HepG2 (cell line): ENCODE data around the gene NOXO1. TPM values are rescaled to one million over a fixed set of nuclear protein-coding genes. Genes with fewer than 3 reads are reported as not detected.

Source experiments
- ATAC-seq: fragments of 200-7000 bp; cut with Tn5 transposase; 3 replicates; pipeline ENCODE4 v1.9.1; 2020; ENCODE audit warnings: mild to moderate bottlenecking, moderate library complexity
- BruUV-seq: library from RNA; stranded (reverse); fragments of 400-500 nt; replicated peaks from 2 replicates; lab custom pipeline; 2021; lab: Mats Ljungman, UMichigan
- CTCF ChIA-PET: fragments of 300-600 bp; formaldehyde crosslinking; extraction: SDS; loops from one replicate; lab custom pipeline; 2021; ENCODE audit warnings: low total read pairs, inconsistent platforms, low intra/inter-chr PET ratio; lab: Yijun Ruan, JAX
- POLR2A ChIA-PET: fragments of 350-600 bp; sonication (Branson Sonifier 250); formaldehyde crosslinking; loops from one replicate; lab custom pipeline; 2020; ENCODE audit warnings: antibody characterized with exemption, inconsistent platforms; lab: Yijun Ruan, JAX
- DNase-seq: peaks from one replicate; pipeline ENCODE4 v3.0.0-alpha.2; 2015; ENCODE audit warnings: low spot score
- FAIRE-seq: peaks from 3 replicates; lab custom pipeline; 2011; peaks lifted over from hg19 to GRCh38; lab: Jason Lieb, UNC
- H2AFZ ChIP-seq: one replicate; pipeline ENCODE4 v1.6.1; 2011; ENCODE audit warnings: low read length, inconsistent platforms
- H3K27ac ChIP-seq: fragments of 300-600 bp; 3 replicates; pipeline ENCODE4 v1.8.0; 2011; ENCODE audit warnings: mixed run types, mild to moderate bottlenecking, mixed read lengths, low read length, inconsistent platforms; ENCODE audit not compliant: insufficient read depth; ENCODE audit errors: extremely low read length
- H3K27me3 ChIP-seq, 2 experiments: fragments of 200-600 bp in 1 of 2; 2 replicates in 1 of 2; 3 replicates in 1 of 2; pipeline versions ENCODE4 v1.6.0 to v1.8.0; 2011; ENCODE audit warnings: low read length in 2 of 2, mild to moderate bottlenecking in 2 of 2, moderate library complexity in 2 of 2, inconsistent platforms in 1 of 2; ENCODE audit not compliant: insufficient read depth in 2 of 2, control insufficient read depth in 1 of 2
- H3K36me3 ChIP-seq, 2 experiments: fragments of 200-600 bp in 1 of 2; replicated peaks in 1 of 2; 2 replicates in 1 of 2; 3 replicates in 1 of 2; pipeline versions ENCODE4 v1.5.1 to v1.8.0; 2011; ENCODE audit warnings: low read length in 2 of 2, inconsistent platforms in 1 of 2; ENCODE audit not compliant: insufficient read depth in 2 of 2, control insufficient read depth in 1 of 2
- H3K4me1 ChIP-seq: 2 replicates; pipeline ENCODE4 v1.5.1; 2012; ENCODE audit warnings: low read length, inconsistent platforms; ENCODE audit not compliant: insufficient read depth
- H3K4me2 ChIP-seq: 2 replicates; pipeline ENCODE4 v1.6.0; 2011; ENCODE audit warnings: low read depth, low read length, inconsistent platforms
- H3K4me3 ChIP-seq, 3 experiments: fragments of 200-600 bp in 1 of 3; sonication (generic), shearing (Covaris generic) in 1 of 3; replicated peaks in 1 of 3; 2 replicates each; pipeline ENCODE4 v1.5.1; 2011 to 2016; ENCODE audit warnings: low read length in 3 of 3, inconsistent platforms in 2 of 3, low read depth in 2 of 3, mild to moderate bottlenecking in 2 of 3, control low read depth in 1 of 3, mixed read lengths in 1 of 3; ENCODE audit not compliant: insufficient read depth in 1 of 3
- H3K79me2 ChIP-seq: one replicate; pipeline ENCODE4 v1.6.1; 2011; ENCODE audit warnings: low read length, inconsistent platforms; ENCODE audit not compliant: insufficient read depth
- H3K9ac ChIP-seq: 2 replicates; pipeline ENCODE4 v1.6.0; 2011; ENCODE audit warnings: mild to moderate bottlenecking, low read depth, low read length, inconsistent platforms; ENCODE audit not compliant: insufficient read depth
- H3K9me3 ChIP-seq: 2 replicates; pipeline ENCODE4 v1.5.1; 2012; ENCODE audit warnings: mild to moderate bottlenecking, low read length
- H4K20me1 ChIP-seq: 2 replicates; pipeline ENCODE4 v1.6.0; 2011; ENCODE audit warnings: inconsistent platforms, mild to moderate bottlenecking, low read length, moderate library complexity; ENCODE audit not compliant: insufficient read depth
- HNRNPLL ChIP-seq: fragments of 200-400 bp; formaldehyde crosslinking; IDR thresholded peaks from 2 replicates; pipeline ENCODE4 v1.6.1; 2017; ENCODE audit warnings: mild to moderate bottlenecking, low read depth, low read length; ENCODE audit not compliant: poor library complexity, severe bottlenecking
- NRL ChIP-seq: sonication (generic); formaldehyde crosslinking; IDR thresholded peaks from 2 replicates; pipeline ENCODE4 v1.5.0; 2020; ENCODE audit warnings: missing genetic modification reagents, mild to moderate bottlenecking, moderate library complexity, borderline replicate concordance
- RBFOX2 ChIP-seq: fragments of 200-400 bp; formaldehyde crosslinking; IDR thresholded peaks from 2 replicates; pipeline ENCODE4 v1.6.1; 2017; ENCODE audit warnings: low read depth, mild to moderate bottlenecking, low read length
- ZKSCAN5 ChIP-seq: sonication (generic); formaldehyde crosslinking; IDR thresholded peaks from 2 replicates; pipeline ENCODE4 v1.5.1; 2020; ENCODE audit warnings: mild to moderate bottlenecking, missing genetic modification reagents
- ZNF768 ChIP-seq: sonication (generic); formaldehyde crosslinking; IDR thresholded peaks from 2 replicates; pipeline ENCODE4 v1.4.0; 2020; ENCODE audit warnings: missing genetic modification reagents
- WGBS: methylation state at CpG from one replicate; pipeline ENCODE4 v1.1.6; 2017; ENCODE audit warnings: low lambda C conversion rate; 5-methylcytosine and 5-hydroxymethylcytosine counted together
- in situ Hi-C: cut with HindIII; loops from 2 replicates; pipeline ENCODE4 v1.10.0; 2017; ENCODE audit warnings: low pct_unique_long_range_greater_than_20kb; ENCODE audit not compliant: extremely low pct_ligation_motif_present
- intact Hi-C: fragments of 100-400 bp; cut with micrococcal nuclease; formaldehyde crosslinking; loops from one replicate; pipeline ENCODE4 v1.10.0; 2022; ENCODE audit not compliant: unreplicated experiment
- polyA plus RNA-seq, 8 experiments: library from polyadenylated mRNA; depleted of rRNA in 3 of 8; stranded (reverse) in 7 of 8; unstranded in 1 of 8; fragments of >200 nt; fragmentation: Illumina TruSeq in 4 of 8; extraction: Trizol in 4 of 8; gene quantifications; 2 replicates each; pipeline versions ENCODE4 v1.2.1 to v1.2.3, GENCODE V29; 2011 to 2016; ENCODE audit warnings: low read depth in 4 of 8, missing spikeins in 1 of 8, mixed read lengths in 1 of 8; ENCODE audit not compliant: insufficient read depth in 1 of 8
- total RNA-seq, 5 experiments: library from RNA; depleted of rRNA; stranded (reverse); fragments of >200 nt; fragmentation: Illumina TruSeq; extraction: Trizol; gene quantifications; 2 replicates each; pipeline ENCODE4 v1.2.3, GENCODE V29; 2016; ENCODE audit warnings: low read depth in 1 of 5

Gene NOXO1
- total and polyA plus RNA-seq, 2 of the 13 experiments (the other 11 are each of a cell fraction or from before 2014, with no cell fraction given) = 0.69 to 1.4 TPM

DNA sequence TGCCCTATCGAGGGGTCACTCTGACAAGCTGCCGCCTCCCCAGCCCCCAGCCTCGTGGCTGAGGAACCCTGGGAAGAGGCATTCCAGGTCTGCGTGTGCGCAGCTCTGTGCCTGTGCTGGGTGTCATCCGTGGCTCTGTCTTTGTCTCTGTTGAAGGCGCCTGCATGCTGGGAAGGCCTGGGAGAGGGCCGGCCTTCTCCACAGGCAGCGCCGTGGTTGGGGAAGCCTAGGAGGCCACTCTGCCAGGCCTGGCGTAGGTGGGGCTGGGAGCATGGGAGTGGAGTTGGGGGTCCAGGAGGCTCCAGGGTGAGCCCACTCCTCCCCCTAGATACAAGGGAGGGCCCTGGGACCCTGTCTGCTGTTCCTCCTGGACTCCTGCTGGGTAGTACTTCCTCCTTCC is 48.8 kb upstream of the NOXO1 start:
- no TSS peak for BruUV-seq
- intact Hi-C loops = no loop called here

DNA sequence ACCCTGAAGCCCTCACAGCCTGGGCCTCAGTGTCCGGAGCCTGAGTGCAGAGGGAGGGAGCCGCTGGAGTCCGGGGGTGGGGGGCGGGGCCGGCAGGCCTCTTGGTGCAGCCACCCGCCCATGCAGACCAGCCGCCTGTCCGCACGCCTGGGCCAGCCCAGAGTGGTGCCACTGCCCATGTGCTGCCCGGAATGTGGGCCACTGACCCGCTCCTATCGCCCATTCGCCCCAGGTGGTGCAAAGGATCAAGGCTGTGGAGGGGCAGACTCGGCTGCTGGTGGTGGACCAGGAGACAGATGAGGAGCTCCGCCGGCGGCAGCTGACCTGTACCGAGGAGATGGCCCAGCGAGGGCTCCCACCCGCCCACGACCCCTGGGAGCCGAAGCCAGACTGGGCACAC is 48.1 kb upstream of the NOXO1 start:
- DNase-seq = no peak
- CTCF ChIA-PET = no interaction called here
- no peak overlapping the region for H3K4me3 ChIP-seq

More for the DNA sequence above, 48.8 kb upstream of the NOXO1 start:
- TF ChIP-seq ZNF768 (CRISPR knock-in tag) = peak; percentile 80; the same call in 1 of the 2 replicates
- TF ChIP-seq NRL (CRISPR knock-in tag) = no peak
- H3K27me3 ChIP-seq = peaks cover 0 to 9% of the 10 kb centered on the region in 2 experiments; a peak in 1 of 5 replicates
- WGBS = 88% methylated on average over 7 of the region's 11 CpGs
- no peak for ATAC-seq
- no peaks in the 10 kb centered on the region for H3K9me3 ChIP-seq
- no peak overlapping the region for H3K4me2 ChIP-seq
- no peak for FAIRE-seq
- no peaks in the 10 kb centered on the region; a peak in 1 of 5 replicates for H3K36me3 ChIP-seq
- CTCF ChIA-PET = no interaction called here
- no peak overlapping the region for H2AFZ ChIP-seq
- H4K20me1 ChIP-seq = 0 out of 2 replicates have a peak, but pooled peaks cover 7% of the 10 kb centered on the region
- H3K27ac ChIP-seq = no peak overlapping the region
- no peak overlapping the region for H3K9ac ChIP-seq
- H3K4me3 ChIP-seq = no peak overlapping the region
- in situ Hi-C loops = no loop called here
- no peak for DNase-seq
- H3K4me1 ChIP-seq = peaks cover 76% of the 10 kb centered on the region
- H3K79me2 ChIP-seq = peaks cover 3% of the 10 kb centered on the region
- POLR2A ChIA-PET = no interaction called here

More for the DNA sequence above, 48.1 kb upstream of the NOXO1 start:
- BruUV-seq = no TSS peak
- Histone ChIP-seq H3K36me3 (no peaks in the 10 kb centered on the region; a peak in 1 of 5 replicates), H4K20me1 (0 out of 2 replicates have a peak, but pooled peaks cover 7% of the 10 kb centered on the region), H3K9me3 (no peaks in the 10 kb centered on the region), H3K4me1 (peaks cover 76% of the 10 kb centered on the region), H2AFZ (no peak overlapping the region), H3K27ac (no peak overlapping the region), H3K27me3 (peaks cover 0 to 9% of the 10 kb centered on the region in 2 experiments; a peak in 1 of 5 replicates), H3K9ac (no peak overlapping the region), H3K4me2 (no peak overlapping the region), H3K79me2 (peaks cover 3% of the 10 kb centered on the region)
- in situ Hi-C loops (no loop called here), intact Hi-C loops (no loop called here)
- FAIRE-seq (no peak), ATAC-seq (no peak)
- POLR2A ChIA-PET = no interaction called here
- no peak for TF ChIP-seq ZKSCAN5
- TF ChIP-seq RBFOX2 = 0 out of 2 replicates have a peak, but pooled peaks have one; percentile 31
- TF ChIP-seq HNRNPLL = no peak
- no CpG with 5 or more reads among the region's 22 CpGs for WGBS
